ENCODE results near the gene C9orf72. TPM values are rescaled to one million over a fixed set of nuclear protein-coding genes. Genes with fewer than 3 reads are reported as not detected.

The C9orf72 gene
- polyA plus RNA-seq, 2 of the 4 experiments (the other 2 are of a cell fraction): 4.0 to 16.4 TPM

DNA sequence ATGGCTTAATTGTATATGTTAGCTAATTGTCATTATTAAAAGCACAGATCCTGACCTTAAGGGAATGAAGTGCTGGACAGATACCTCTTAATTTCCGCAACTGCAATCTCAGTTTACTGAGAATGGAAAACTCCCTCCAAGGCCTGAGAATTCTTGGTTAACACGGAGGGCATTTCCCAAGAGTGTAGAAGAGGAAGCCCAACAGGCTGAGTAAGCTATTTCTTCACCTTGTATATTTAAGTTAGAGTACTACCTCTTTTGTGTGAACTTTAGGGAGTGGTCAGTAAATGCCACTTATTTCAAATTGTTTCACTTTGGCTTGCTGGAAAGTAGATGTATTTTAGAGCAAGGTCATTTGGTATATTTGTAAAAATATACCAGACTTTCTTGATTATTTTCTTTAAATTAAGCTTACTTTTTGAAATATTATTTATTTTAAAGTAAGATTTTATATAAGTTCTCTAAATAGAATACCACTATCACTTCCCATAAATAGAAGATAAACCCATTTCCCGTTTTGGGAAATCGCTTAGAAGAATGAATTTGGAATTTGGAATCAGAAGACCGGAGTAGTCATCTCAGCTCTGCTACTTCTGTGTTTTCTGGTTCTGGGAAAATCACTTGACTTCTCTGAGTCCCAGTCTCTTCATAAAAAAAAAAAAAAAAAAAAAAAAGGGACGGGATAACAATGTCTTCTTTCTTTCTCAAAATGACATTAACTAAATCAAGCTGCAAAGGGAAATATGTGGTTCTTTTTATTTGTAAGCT, 26.0 kb upstream of the C9orf72 start:
- ChIA-PET POLR2A (no interaction called here), CTCF (interaction anchor here (1.2 kb wide), 1 partner anchor 25 kb away, joined by 3 read pairs; no protein-coding TSS in a partner anchor)
- no peak for TF ChIP-seq POLR2A (IDR thresholded peaks at IDR 0.05; ENCODE audit: low read length)
- no peak for TF ChIP-seq SMC3 (IDR thresholded peaks at IDR 0.05)
- TF ChIP-seq SREBF2 (IDR thresholded peaks at IDR 0.05): no peak
- TF ChIP-seq HOXB5 (CRISPR knock-in tag; IDR thresholded peaks at IDR 0.05): no peak
- no peak for TF ChIP-seq PBX3 (IDR thresholded peaks at IDR 0.05)
- no peak for TF ChIP-seq RFX5 (IDR thresholded peaks at IDR 0.05)
- TF ChIP-seq CHD4 (IDR thresholded peaks at IDR 0.05; ENCODE audit: borderline replicate concordance): no peak
- no peak for TF ChIP-seq TFCP2L1 (CRISPR knock-in tag; IDR thresholded peaks at IDR 0.05)
- no peak for TF ChIP-seq MYC (IDR thresholded peaks at IDR 0.05; ENCODE audit: borderline replicate concordance, low read length)
- TF ChIP-seq JUNB (IDR thresholded peaks at IDR 0.05): no peak
- TF ChIP-seq JUN (IDR thresholded peaks at IDR 0.05): no peak
- no peak for TF ChIP-seq HOXB13 (CRISPR knock-in tag; IDR thresholded peaks at IDR 0.05; ENCODE audit: low read depth)
- TF ChIP-seq, protein P1, sequence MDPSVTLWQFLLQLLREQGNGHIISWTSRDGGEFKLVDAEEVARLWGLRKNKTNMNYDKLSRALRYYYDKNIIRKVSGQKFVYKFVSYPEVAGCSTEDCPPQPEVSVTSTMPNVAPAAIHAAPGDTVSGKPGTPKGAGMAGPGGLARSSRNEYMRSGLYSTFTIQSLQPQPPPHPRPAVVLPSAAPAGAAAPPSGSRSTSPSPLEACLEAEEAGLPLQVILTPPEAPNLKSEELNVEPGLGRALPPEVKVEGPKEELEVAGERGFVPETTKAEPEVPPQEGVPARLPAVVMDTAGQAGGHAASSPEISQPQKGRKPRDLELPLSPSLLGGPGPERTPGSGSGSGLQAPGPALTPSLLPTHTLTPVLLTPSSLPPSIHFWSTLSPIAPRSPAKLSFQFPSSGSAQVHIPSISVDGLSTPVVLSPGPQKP (IDR thresholded peaks at IDR 0.05; ENCODE audit: low read depth, low read length): no peak
- no peak for TF ChIP-seq ZFP36 (IDR thresholded peaks at IDR 0.05; ENCODE audit: borderline replicate concordance, partially characterized antibody)
- H3K27ac ChIP-seq: no peak overlapping the region
- no peak overlapping the region for H3K4me2 ChIP-seq
- DNase-seq (ENCODE audit: low read depth in 1 of 2, low spot score in 1 of 2): no peak
- 43% methylated on average over 6 of the region's 6 CpGs for WGBS (ENCODE audit: missing lambda C conversion rate)
- no peaks in the 10 kb centered on the region for H3K9me3 ChIP-seq
- no peak for FAIRE-seq
- no peaks in the 10 kb centered on the region for H3K4me1 ChIP-seq
- H3K4me3 ChIP-seq: no peak overlapping the region
- ATAC-seq: no peak

DNA sequence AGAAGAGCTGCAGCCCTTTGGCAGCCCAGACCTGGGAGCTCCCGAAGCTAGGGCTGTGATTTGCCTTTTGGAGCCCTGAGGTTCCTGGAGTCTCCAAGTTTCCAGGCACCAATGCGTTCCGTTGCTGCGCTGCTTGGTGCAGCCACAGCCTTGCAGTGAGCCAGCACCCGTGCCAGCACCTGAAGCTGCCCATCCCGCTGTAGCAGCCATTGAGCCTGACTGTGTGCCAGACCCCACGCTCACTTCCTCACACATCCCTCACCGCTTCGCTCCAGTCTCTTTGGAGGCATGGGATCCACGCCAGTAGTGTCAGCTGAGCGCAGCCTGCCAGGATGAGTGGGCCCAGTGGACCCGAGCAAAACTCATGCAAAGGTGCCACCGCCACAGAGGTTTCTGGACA, 22.5 kb upstream of the C9orf72 start:
- CTCF ChIA-PET: interaction anchor here (0.6 kb wide), 1 partner anchor 25 kb away, joined by 5 read pairs; no protein-coding TSS in a partner anchor
- POLR2A ChIA-PET: no interaction called here
- no peak for DNase-seq (ENCODE audit: low read depth in 1 of 2, low spot score in 1 of 2)
- Histone ChIP-seq H3K4me1 (no peaks in the 10 kb centered on the region), H3K27ac (no peak overlapping the region), H3K4me2 (no peak overlapping the region), H3K4me3 (no peak overlapping the region), H3K9me3 (peaks cover 2% of the 10 kb centered on the region; the same call in 1 of the 3 replicates)
- ATAC-seq: peak; percentile 19 to 37; a peak in 4 of 6 replicates
- TF ChIP-seq, protein P1 (IDR thresholded peaks at IDR 0.05; ENCODE audit: low read depth, low read length): no peak
- WGBS (ENCODE audit: missing lambda C conversion rate): 42% methylated on average over 13 of the region's 13 CpGs
- no peak for FAIRE-seq

DNA sequence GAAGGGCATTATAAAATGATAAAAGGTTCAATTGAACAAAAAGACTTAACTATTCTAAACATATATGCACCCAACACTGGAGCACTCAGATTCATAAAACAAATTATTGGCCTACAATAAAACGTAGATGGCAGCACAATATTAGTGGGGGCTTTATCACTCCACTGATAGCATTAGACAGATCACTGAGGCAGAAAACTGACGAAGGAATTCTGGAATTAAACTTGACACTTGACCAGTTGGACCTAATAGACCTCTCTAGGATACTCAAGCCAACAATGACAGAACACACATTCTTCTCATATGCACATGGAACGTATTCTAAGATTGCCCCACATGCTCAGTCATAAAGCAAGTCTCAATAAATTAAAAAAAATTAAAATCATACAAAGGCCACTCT, 18.4 kb upstream of the C9orf72 start:
- Histone ChIP-seq H3K4me1 (no peaks in the 10 kb centered on the region), H3K27ac (no peak overlapping the region), H3K4me3 (no peak overlapping the region), H3K4me2 (no peak overlapping the region), H3K9me3 (peaks cover 2% of the 10 kb centered on the region; the same call in 1 of the 3 replicates)
- TF ChIP-seq, protein P2, sequence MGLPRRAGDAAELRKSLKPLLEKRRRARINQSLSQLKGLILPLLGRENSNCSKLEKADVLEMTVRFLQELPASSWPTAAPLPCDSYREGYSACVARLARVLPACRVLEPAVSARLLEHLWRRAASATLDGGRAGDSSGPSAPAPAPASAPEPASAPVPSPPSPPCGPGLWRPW (IDR thresholded peaks at IDR 0.05): no peak
- no peak for TF ChIP-seq SREBF2 (IDR thresholded peaks at IDR 0.05)
- TF ChIP-seq TFCP2L1 (CRISPR knock-in tag; IDR thresholded peaks at IDR 0.05): no peak
- no peak for TF ChIP-seq SMC3 (IDR thresholded peaks at IDR 0.05)
- no peak for TF ChIP-seq EP300 (IDR thresholded peaks at IDR 0.05)
- TF ChIP-seq CHD4 (IDR thresholded peaks at IDR 0.05; ENCODE audit: borderline replicate concordance): no peak
- TF ChIP-seq JUN (IDR thresholded peaks at IDR 0.05): no peak
- no peak for TF ChIP-seq TP53 (CRISPR knock-in tag; IDR thresholded peaks at IDR 0.05)
- TF ChIP-seq HEYL (CRISPR knock-in tag; IDR thresholded peaks at IDR 0.05): no peak
- no peak for TF ChIP-seq MAZ (IDR thresholded peaks at IDR 0.05; ENCODE audit: borderline replicate concordance, low read depth, low read length)
- TF ChIP-seq NR3C1 (IDR thresholded peaks at IDR 0.05): no peak
- TF ChIP-seq RARB (CRISPR knock-in tag; IDR thresholded peaks at IDR 0.05): no peak
- TF ChIP-seq MAFK (IDR thresholded peaks at IDR 0.05; ENCODE audit: partially characterized antibody): no peak
- TF ChIP-seq RCOR1 (IDR thresholded peaks at IDR 0.05; ENCODE audit: low read depth, low read length): no peak
- TF ChIP-seq, protein P3, sequence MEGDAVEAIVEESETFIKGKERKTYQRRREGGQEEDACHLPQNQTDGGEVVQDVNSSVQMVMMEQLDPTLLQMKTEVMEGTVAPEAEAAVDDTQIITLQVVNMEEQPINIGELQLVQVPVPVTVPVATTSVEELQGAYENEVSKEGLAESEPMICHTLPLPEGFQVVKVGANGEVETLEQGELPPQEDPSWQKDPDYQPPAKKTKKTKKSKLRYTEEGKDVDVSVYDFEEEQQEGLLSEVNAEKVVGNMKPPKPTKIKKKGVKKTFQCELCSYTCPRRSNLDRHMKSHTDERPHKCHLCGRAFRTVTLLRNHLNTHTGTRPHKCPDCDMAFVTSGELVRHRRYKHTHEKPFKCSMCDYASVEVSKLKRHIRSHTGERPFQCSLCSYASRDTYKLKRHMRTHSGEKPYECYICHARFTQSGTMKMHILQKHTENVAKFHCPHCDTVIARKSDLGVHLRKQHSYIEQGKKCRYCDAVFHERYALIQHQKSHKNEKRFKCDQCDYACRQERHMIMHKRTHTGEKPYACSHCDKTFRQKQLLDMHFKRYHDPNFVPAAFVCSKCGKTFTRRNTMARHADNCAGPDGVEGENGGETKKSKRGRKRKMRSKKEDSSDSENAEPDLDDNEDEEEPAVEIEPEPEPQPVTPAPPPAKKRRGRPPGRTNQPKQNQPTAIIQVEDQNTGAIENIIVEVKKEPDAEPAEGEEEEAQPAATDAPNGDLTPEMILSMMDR (IDR thresholded peaks at IDR 0.05): no peak
- 1% methylated on average over 3 of the region's 3 CpGs for WGBS (ENCODE audit: missing lambda C conversion rate)
- DNase-seq (ENCODE audit: low read depth in 1 of 2, low spot score in 1 of 2) (no peak), FAIRE-seq (no peak), ATAC-seq (no peak)
- CTCF ChIA-PET: no interaction called here
- POLR2A ChIA-PET: no interaction called here

Measured in A549 (cell line).